GM23338 (cell line): ENCODE data around the gene UBXN1. TPM values are rescaled to one million over a fixed set of nuclear protein-coding genes. Genes with fewer than 3 reads are reported as not detected.

ENCODE experiments used
- ATAC-seq: fragments of 200-7000 bp; cut with Tn5 transposase; 3 replicates; pipeline ENCODE4 v1.9.1; 2020
- DNase-seq: peaks from one replicate; pipeline ENCODE4 v3.0.0-alpha.2; 2015; ENCODE audit warnings: low spot score
- H2AFZ ChIP-seq: fragments of 200-600 bp; sonication (generic); 2 replicates; pipeline ENCODE4 v1.8.0; 2016; ENCODE audit warnings: antibody characterized with exemption, mild to moderate bottlenecking, moderate library complexity
- H3F3A ChIP-seq: fragments of 200-600 bp; sonication (generic); replicated peaks from 2 replicates; pipeline ENCODE4 v1.8.0; 2017; ENCODE audit warnings: antibody characterized with exemption, mixed run types, low read depth
- H3K27ac ChIP-seq: fragments of 200-600 bp; sonication (generic); 2 replicates; pipeline ENCODE4 v1.6.1; 2016; ENCODE audit warnings: low read depth
- H3K27me3 ChIP-seq: fragments of 200-600 bp; sonication (generic); 2 replicates; pipeline ENCODE4 v1.8.0; 2016; ENCODE audit warnings: mild to moderate bottlenecking, mixed run types, moderate library complexity; ENCODE audit not compliant: insufficient read depth
- H3K36me3 ChIP-seq: fragments of 200-600 bp; sonication (generic); 2 replicates; pipeline ENCODE4 v1.8.0; 2016; ENCODE audit warnings: mild to moderate bottlenecking; ENCODE audit not compliant: insufficient read depth
- H3K4me1 ChIP-seq: fragments of 200-600 bp; sonication (generic); 2 replicates; pipeline ENCODE4 v1.8.0; 2016; ENCODE audit warnings: mild to moderate bottlenecking, moderate library complexity; ENCODE audit not compliant: insufficient read depth
- H3K4me2 ChIP-seq: fragments of 200-600 bp; sonication (generic); 2 replicates; pipeline ENCODE4 v1.7.1; 2017; ENCODE audit warnings: mixed run types
- H3K4me3 ChIP-seq: fragments of 200-600 bp; sonication (generic); 2 replicates; pipeline ENCODE4 v1.6.1; 2016; ENCODE audit warnings: mixed run types
- H3K79me2 ChIP-seq: fragments of 200-600 bp; sonication (generic); replicated peaks from 2 replicates; pipeline ENCODE4 v1.8.0; 2017; ENCODE audit warnings: mild to moderate bottlenecking; ENCODE audit not compliant: insufficient read depth
- H3K9me2 ChIP-seq: fragments of 200-600 bp; sonication (generic); 2 replicates; pipeline ENCODE4 v1.8.0; 2017; ENCODE audit not compliant: insufficient read depth
- H4K20me1 ChIP-seq: fragments of 200-600 bp; sonication (generic); replicated peaks from 2 replicates; pipeline ENCODE4 v1.8.0; 2017; ENCODE audit warnings: mild to moderate bottlenecking; ENCODE audit not compliant: insufficient read depth
- H3K27ac Mint-ChIP-seq: 2 replicates; pipeline ENCODE4 v1.8.0; 2020; ENCODE audit warnings: inconsistent platforms, mild to moderate bottlenecking, moderate library complexity, mixed read lengths
- H3K27me3 Mint-ChIP-seq: 3 replicates; pipeline ENCODE4 v1.8.0; 2022; ENCODE audit warnings: low read depth, mild to moderate bottlenecking, moderate library complexity, mixed read lengths, inconsistent platforms; ENCODE audit not compliant: insufficient read depth, poor library complexity
- H3K36me3 Mint-ChIP-seq: 3 replicates; pipeline ENCODE4 v1.8.0; 2021; ENCODE audit warnings: low read depth, mild to moderate bottlenecking, inconsistent platforms, moderate library complexity, mixed read lengths
- H3K4me1 Mint-ChIP-seq: 3 replicates; pipeline ENCODE4 v1.8.0; 2020; ENCODE audit warnings: mild to moderate bottlenecking, inconsistent platforms, mixed read lengths
- H3K4me3 Mint-ChIP-seq: 3 replicates; pipeline ENCODE4 v1.8.0; 2021; ENCODE audit warnings: moderate library complexity, mild to moderate bottlenecking, inconsistent platforms, mixed read lengths
- H3K9me3 Mint-ChIP-seq: 3 replicates; pipeline ENCODE4 v1.8.0; 2020; ENCODE audit warnings: moderate library complexity, mild to moderate bottlenecking, inconsistent platforms, mixed read lengths
- CREB1 ChIP-seq: fragments of 250-450 bp; sonication (Bioruptor Pico); IDR thresholded peaks from 2 replicates; pipeline ENCODE4 v1.5.0; 2020; ENCODE audit warnings: low read depth, mild to moderate bottlenecking, moderate library complexity
- CTCF ChIP-seq, 2 experiments: fragments of 200-600 bp in 1 of 2; sonication (generic) in 1 of 2; conservative IDR thresholded peaks; 2 replicates each; pipeline versions ENCODE4 v1.5.1 to v1.6.1; 2016 to 2017; ENCODE audit warnings: antibody characterized with exemption in 2 of 2, low read depth in 2 of 2, mild to moderate bottlenecking in 2 of 2, moderate library complexity in 1 of 2
- ETS1 ChIP-seq: IDR thresholded peaks from 2 replicates; pipeline ENCODE4 v1.6.1; 2016; ENCODE audit warnings: antibody characterized with exemption
- EZH2 ChIP-seq: fragments of 200-600 bp; sonication (generic); IDR thresholded peaks from one replicate; pipeline ENCODE4 v1.8.0; 2017; ENCODE audit warnings: antibody characterized with exemption, mild to moderate bottlenecking, low read depth; ENCODE audit not compliant: unreplicated experiment
- EZH2phosphoT487 ChIP-seq: fragments of 200-600 bp; sonication (generic); IDR thresholded peaks from one replicate; pipeline ENCODE4 v1.8.1; 2018; ENCODE audit warnings: antibody characterized with exemption; ENCODE audit not compliant: unreplicated experiment
- JUNB ChIP-seq: IDR thresholded peaks from one replicate; pipeline ENCODE4 v1.6.1; 2016; ENCODE audit warnings: antibody characterized with exemption; ENCODE audit not compliant: unreplicated experiment
- NANOG ChIP-seq: IDR thresholded peaks from 2 replicates; pipeline ENCODE4 v1.6.1; 2016; ENCODE audit warnings: antibody characterized with exemption, borderline replicate concordance
- POLR2AphosphoS5 ChIP-seq: IDR thresholded peaks from 2 replicates; pipeline ENCODE4 v1.6.1; 2016; ENCODE audit warnings: antibody characterized with exemption, low read depth
- REST ChIP-seq: IDR thresholded peaks from one replicate; pipeline ENCODE4 v1.6.1; 2018; ENCODE audit warnings: antibody characterized with exemption; ENCODE audit not compliant: unreplicated experiment
- STAT1 ChIP-seq: IDR thresholded peaks from one replicate; pipeline ENCODE4 v1.6.1; 2016; ENCODE audit warnings: antibody characterized with exemption; ENCODE audit not compliant: unreplicated experiment
- ZNF114 ChIP-seq: fragments of 250-450 bp; sonication (Bioruptor Pico); IDR thresholded peaks from 2 replicates; pipeline ENCODE4 v1.5.0; 2020; ENCODE audit warnings: mild to moderate bottlenecking, moderate library complexity
- ZNF331 ChIP-seq: fragments of 250-450 bp; sonication (Bioruptor Pico); IDR thresholded peaks from 2 replicates; pipeline ENCODE4 v1.5.0; 2020; ENCODE audit warnings: low read depth, mild to moderate bottlenecking, moderate library complexity
- ZNF462 ChIP-seq: fragments of 250-450 bp; sonication (Bioruptor Pico); IDR thresholded peaks from 2 replicates; pipeline ENCODE4 v1.5.0; 2020; ENCODE audit warnings: mild to moderate bottlenecking, moderate library complexity
- polyA plus RNA-seq: library from polyadenylated mRNA; unstranded; fragments of >200 nt; fragmentation: Nextera tagmentation; extraction: Ambion mirVana; gene quantifications from 2 replicates; pipeline ENCODE4 v1.2.1, GENCODE V29; 2016
- total RNA-seq: library from RNA; depleted of rRNA; stranded (reverse); fragments of >200 nt; shearing (Covaris generic); gene quantifications from 2 replicates; pipeline ENCODE4 v1.2.3, GENCODE V29; 2014

Gene UBXN1
- total and polyA plus RNA-seq, 2 experiments from 2014 or later = 126 to 132 TPM

GRCh38 chr11:62665599-62666258, 13.1 kb downstream of the UBXN1 start:
- peaks cover 60% of the 10 kb centered on the region for H3F3A ChIP-seq
- H3K27ac ChIP-seq = peak overlapping the region; percentile 95
- H4K20me1 ChIP-seq = peaks cover 15% of the 10 kb centered on the region
- Mint-ChIP-seq H3K27ac (peak overlapping the region; percentile 98), H3K27me3 (peaks cover 14% of the 10 kb centered on the region), H3K4me1 (peaks cover 17% of the 10 kb centered on the region), H3K9me3 (no peaks in the 10 kb centered on the region; the same call in 1 of the 3 replicates), H3K4me3 (peak overlapping the region; percentile 98), H3K36me3 (peaks cover 56% of the 10 kb centered on the region)
- peaks cover 26% of the 10 kb centered on the region for H3K4me1 ChIP-seq
- ATAC-seq = peak; percentile 2
- DNase-seq = peak; percentile 42
- peak overlapping the region; percentile 97 for H3K4me2 ChIP-seq
- H3K9me2 ChIP-seq = no peaks in the 10 kb centered on the region
- H3K4me3 ChIP-seq = peak overlapping the region; percentile 99
- H3K27me3 ChIP-seq = no peaks in the 10 kb centered on the region
- H2AFZ ChIP-seq = no peak overlapping the region
- peaks cover 20% of the 10 kb centered on the region for H3K36me3 ChIP-seq
- peaks cover 51% of the 10 kb centered on the region for H3K79me2 ChIP-seq
- TF ChIP-seq CTCF (conservative IDR thresholded peaks at IDR 0.05; ENCODE audit: low read depth in 2 of 2) (no peak), REST (no peak), ZNF462 (CRISPR knock-in tag) (no peak), CREB1 (CRISPR knock-in tag) (no peak), EZH2phosphoT487 (no peak), STAT1 (no peak), NANOG (no peak), EZH2 (no peak), JUNB (no peak), ZNF114 (CRISPR knock-in tag) (no peak), ZNF331 (no peak), ETS1 (no peak), POLR2AphosphoS5 (no peak)
